Activated CD8-positive, alpha-beta memory T cell treated with anti-CD3 and anti-CD28 coated beads for 36 hours (primary cell): Measurements from ENCODE around the gene CFAP46. TPM values are rescaled to one million over a fixed set of nuclear protein-coding genes. Genes with fewer than 3 reads are reported as not detected.

Source experiments
- CTCF ChIA-PET: fragments of 350-600 bp; sonication (Branson Sonifier 250); formaldehyde crosslinking; loops from one replicate; lab custom pipeline; 2021; ENCODE audit warnings: antibody characterized with exemption; lab: Charles Lee
- POLR2A ChIA-PET: fragments of 350-600 bp; sonication (Branson Sonifier 250); formaldehyde crosslinking; loops from one replicate; lab custom pipeline; 2021; ENCODE audit warnings: antibody characterized with exemption; lab: Charles Lee
- total RNA-seq, 2 experiments: library from RNA; stranded (reverse); gene quantifications; one replicate each; pipeline ENCODE4 v1.2.3, GENCODE V29; 2021

Gene CFAP46
- total RNA-seq, 2 experiments from 2014 or later: 0.19 TPM; not detected in 1

GRCh38 chr10:132876131-132876860 lies 66.1 kb downstream of the CFAP46 start:
- ChIA-PET CTCF (no interaction called here), POLR2A (no interaction called here)

- ChIA-PET CTCF (no interaction called here), POLR2A (no interaction called here)
Observed at GRCh38 chr10:132875435-132875834, 66.9 kb downstream of the CFAP46 start.

GRCh38 chr10:132873395-132873794 lies 69.0 kb downstream of the CFAP46 start:
- ChIA-PET CTCF (no interaction called here), POLR2A (no interaction called here)

GRCh38 chr10:132872658-132873057 lies 69.7 kb downstream of the CFAP46 start:
- POLR2A ChIA-PET: no interaction called here

GRCh38 chr10:132870426-132870825 lies 71.9 kb downstream of the CFAP46 start:
- CTCF ChIA-PET: no interaction called here
- POLR2A ChIA-PET: no interaction called here

More at GRCh38 chr10:132872658-132873057, 69.7 kb downstream of the CFAP46 start:
- CTCF ChIA-PET: no interaction called here

- ChIA-PET POLR2A (no interaction called here), CTCF (no interaction called here)
Observed at GRCh38 chr10:132869621-132870020, 72.7 kb downstream of the CFAP46 start.

- ChIA-PET CTCF (no interaction called here), POLR2A (no interaction called here)
Observed at GRCh38 chr10:132868995-132869394, 73.4 kb downstream of the CFAP46 start.

- ChIA-PET CTCF (no interaction called here), POLR2A (no interaction called here)
Observed at GRCh38 chr10:132867801-132868644, 74.3 kb downstream of the CFAP46 start.

- CTCF ChIA-PET: no interaction called here
Observed at GRCh38 chr10:132866601-132867381, 75.6 kb downstream of the CFAP46 start.

GRCh38 chr10:132865851-132866600 lies 76.3 kb downstream of the CFAP46 start:
- POLR2A ChIA-PET: no interaction called here
- CTCF ChIA-PET: no interaction called here

More at GRCh38 chr10:132866601-132867381, 75.6 kb downstream of the CFAP46 start:
- POLR2A ChIA-PET: no interaction called here

GRCh38 chr10:132865171-132865631 lies 77.2 kb downstream of the CFAP46 start:
- CTCF ChIA-PET: no interaction called here
- POLR2A ChIA-PET: no interaction called here

- CTCF ChIA-PET: no interaction called here
- POLR2A ChIA-PET: no interaction called here
Observed at GRCh38 chr10:132862485-132863420, 79.6 kb downstream of the CFAP46 start.

- CTCF ChIA-PET: no interaction called here
Observed at GRCh38 chr10:132861884-132862461, 80.4 kb downstream of the CFAP46 start.

GRCh38 chr10:132861116-132861691 lies 81.2 kb downstream of the CFAP46 start:
- ChIA-PET POLR2A (no interaction called here), CTCF (interaction anchor here (0.6 kb wide), 1 partner anchor 226 kb away, joined by 3 read pairs; no protein-coding TSS in a partner anchor)

More at GRCh38 chr10:132861884-132862461, 80.4 kb downstream of the CFAP46 start:
- POLR2A ChIA-PET: no interaction called here

- ChIA-PET CTCF (interaction anchor here (0.6 to 1.3 kb wide), 2 partner anchors 10 to 225 kb away, joined by 3 read pairs; no protein-coding TSS in a partner anchor), POLR2A (no interaction called here)
Observed at GRCh38 chr10:132860532-132860931, 81.8 kb downstream of the CFAP46 start.

GRCh38 chr10:132859084-132859855 lies 83.1 kb downstream of the CFAP46 start:
- CTCF ChIA-PET: interaction anchor here (1.3 kb wide), 1 partner anchor 9 kb away, joined by 3 read pairs; no protein-coding TSS in a partner anchor

More at GRCh38 chr10:132859084-132859855, 83.1 kb downstream of the CFAP46 start:
- POLR2A ChIA-PET: no interaction called here
